ENCODE results near the gene DBNDD1.

DBNDD1 gene

DNA sequence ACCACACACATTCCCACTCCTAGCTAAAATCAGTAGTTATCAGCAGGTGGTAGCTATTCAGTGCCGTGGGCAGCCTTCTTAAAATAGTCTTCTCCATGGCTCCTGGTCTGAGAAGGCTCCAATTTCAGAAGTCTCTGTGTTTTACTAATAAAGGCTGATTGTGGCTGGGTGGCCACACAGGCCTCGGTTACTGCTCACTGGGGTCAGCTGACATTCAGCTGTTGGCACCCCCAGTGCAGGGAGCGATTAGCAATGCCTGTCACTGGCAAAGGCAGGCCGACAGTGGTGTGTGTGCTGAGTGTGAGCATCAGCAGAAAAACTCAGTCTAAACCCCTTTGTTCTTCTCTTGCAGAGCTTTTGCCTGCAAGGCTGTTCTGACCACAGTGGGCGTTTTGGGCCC is 16.6 kb upstream of the DBNDD1 start:
- no peak for DNase-seq (ENCODE audit: low read depth in 2 of 2)

DNA sequence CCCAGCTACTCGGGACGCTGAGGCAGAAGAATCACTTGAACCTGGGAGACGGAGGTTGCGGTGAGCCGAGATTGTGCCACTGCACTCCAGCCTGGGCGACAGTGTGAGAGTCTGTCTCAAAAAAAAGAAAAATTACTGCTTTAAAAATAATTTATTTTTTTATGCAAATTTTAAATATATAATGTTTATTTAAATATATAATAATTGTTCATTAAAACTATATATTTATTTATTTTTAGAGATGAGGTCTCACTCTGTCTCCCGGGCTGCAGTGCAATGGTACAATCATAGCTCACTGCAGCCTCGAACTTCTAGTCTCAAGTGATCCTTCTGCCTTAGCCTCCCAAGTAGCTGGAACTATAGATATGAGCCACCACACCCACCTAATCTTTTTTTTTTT is 15.2 kb upstream of the DBNDD1 start:
- no peak for DNase-seq (ENCODE audit: low read depth in 2 of 2)

DNA sequence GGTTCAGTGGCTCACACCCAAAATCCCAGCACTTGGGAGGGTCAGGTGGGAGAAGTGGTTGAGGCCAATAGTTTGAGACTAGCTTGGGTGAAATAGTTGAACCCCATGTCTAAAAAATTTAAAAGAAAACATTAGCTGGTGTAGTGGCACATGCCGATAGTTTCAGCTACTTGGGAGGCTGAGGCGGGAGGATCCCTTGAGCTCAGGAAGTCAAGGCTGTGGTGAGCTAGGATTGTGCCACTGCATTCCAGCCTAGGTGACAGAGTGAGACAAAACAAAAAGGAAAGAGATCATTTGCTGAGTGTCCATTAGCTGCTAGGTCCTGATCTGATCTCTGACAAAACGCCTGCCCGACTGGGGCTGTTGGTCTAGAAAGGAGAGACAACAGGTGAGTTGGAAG is 14.1 kb upstream of the DBNDD1 start:
- DNase-seq (ENCODE audit: low read depth in 2 of 2) = no peak

DNA sequence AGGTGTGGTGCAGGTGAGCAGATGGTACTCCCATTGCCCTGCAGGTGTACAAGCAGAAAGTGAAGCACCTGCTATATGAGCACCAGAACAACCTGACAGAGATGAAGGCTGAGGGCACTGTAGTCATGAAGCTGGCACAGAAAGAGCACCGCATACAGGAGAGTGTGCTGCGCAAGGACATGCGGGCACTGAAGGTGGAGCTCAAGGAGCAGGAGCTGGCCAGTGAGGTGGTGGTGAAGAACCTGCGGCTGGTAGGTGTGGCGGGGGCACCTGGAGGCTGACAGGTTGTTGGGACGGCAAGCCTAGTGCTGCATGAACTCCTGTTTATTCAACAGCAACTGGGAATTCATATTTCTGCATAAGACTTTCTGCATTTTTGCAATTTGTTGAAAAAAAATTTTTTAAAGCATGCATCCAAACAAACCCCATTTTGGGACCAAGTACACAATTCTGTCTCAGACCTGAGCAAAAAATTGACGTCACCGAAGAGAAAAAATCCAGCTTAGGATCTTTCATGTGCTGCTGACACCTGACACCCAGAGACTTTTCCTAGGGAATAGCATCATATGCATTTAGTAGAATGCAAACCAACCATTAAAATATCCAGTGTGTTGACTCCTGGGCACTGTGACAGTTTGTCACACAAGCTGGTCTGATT is 13.5 kb upstream of the DBNDD1 start:
- no peak for DNase-seq (ENCODE audit: low read depth in 2 of 2)

DNA sequence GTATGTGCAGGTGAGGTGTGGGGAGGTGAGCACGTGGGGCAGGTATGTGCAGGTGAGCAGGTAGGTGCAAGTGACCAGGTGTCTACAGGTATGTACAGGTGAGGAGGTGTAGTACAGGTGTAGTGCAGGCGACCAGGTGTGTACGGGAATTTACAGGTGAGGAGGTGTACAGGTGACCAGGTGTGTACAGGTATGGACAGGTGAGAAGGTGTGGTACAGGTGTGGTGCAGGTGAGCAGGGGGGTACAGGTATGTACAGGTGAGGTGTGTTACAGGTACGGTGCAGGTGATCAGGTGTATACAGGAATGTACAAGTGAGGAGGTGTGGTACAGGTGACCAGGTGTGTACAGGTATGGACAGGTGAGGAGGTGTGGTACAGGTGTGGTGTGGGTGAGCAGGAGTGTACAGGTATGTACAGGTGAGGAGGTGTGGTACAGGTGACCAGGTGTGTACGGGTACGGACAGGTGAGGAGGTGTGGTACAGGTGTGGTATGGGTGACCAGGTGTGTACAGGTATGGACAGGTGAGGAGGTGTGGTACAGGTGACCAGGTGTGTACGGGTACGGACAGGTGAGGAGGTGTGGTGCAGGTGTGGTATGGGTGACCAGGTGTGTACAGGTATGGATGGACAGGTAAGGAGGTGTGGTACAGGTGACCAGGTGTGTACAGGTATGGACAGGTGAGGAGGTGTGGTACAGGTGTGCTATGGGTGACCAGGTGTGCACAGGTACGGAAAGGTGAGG is 12.8 kb upstream of the DBNDD1 start:
- no peak for DNase-seq (ENCODE audit: low read depth in 2 of 2)

DNA sequence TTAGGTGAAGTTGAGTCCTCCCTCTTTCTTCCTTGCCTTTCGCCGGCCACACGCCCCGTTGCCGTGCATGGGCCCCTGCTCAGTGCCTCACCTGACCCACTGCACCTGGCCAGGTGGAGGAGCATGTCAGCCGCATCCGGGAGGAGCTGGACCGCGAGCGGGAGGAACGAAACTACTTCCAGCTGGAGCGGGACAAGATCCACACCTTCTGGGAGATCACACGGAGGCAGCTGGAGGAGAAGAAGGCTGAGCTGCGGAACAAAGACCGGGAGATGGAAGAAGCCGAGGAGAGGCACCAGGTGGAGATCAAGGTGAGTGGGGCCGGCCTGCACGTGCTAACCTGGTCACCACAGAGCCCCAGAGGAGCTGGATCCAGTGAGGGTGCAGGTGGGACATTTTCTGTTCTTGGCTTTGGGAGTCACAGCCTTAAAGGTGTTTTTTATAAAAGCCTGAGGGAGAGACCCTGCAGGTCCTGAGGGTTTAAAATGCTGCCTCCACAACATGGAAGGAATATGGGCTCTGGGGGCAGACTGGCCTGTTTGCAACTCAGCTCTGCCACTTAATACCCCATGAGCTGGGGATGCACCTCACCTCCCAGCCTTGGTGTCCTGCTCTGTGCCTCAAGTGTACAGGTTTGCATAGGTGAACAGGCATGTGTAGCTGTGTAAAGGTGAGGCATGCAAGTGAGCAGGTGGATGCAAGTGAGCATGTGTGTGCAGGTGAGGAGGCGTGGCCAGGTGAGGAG is 12.1 kb upstream of the DBNDD1 start:
- no peak for DNase-seq (ENCODE audit: low read depth in 2 of 2)

DNA sequence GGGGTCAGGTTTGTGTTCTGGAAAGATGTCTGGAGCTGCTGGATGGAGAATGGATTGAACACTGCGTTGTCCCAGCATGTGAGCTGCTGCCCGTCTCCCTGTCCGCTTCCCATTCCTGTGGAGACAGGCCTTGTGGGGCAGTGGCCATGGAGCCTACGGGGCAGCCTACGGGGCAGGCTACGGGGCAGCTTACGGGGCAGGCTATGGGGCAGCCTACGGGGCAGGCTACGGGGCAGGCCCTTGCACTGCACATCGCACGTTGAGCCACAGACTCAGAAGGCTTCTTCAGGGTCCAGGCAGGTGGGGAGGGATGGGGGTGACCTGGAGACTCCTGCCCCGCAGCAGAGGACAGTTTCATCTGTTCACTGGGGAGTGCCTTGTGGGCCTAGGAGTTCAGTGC is 9.7 kb upstream of the DBNDD1 start:
- no peak for DNase-seq (ENCODE audit: low read depth in 2 of 2)

DNA sequence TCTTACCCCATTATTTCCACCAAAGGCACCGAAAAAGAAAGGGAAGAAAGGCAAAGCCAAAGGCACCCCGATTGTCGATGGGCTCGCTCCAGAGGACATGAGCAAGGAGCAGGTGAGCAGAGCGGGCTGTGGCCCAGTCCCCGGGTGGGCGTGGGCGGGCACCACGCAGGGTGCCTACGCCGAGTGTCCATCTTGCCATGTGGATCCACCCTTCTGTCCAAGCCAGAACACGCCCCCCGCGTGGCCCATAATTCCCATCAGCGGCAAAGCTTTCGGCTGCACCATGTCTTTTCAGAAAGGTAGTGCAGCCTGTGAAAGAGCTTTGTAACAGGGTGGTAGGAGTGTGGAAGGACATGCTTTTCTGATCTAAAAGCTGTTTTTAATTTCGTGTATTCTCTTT is 8.4 kb upstream of the DBNDD1 start:
- DNase-seq (ENCODE audit: low read depth in 2 of 2) = no peak

DNA sequence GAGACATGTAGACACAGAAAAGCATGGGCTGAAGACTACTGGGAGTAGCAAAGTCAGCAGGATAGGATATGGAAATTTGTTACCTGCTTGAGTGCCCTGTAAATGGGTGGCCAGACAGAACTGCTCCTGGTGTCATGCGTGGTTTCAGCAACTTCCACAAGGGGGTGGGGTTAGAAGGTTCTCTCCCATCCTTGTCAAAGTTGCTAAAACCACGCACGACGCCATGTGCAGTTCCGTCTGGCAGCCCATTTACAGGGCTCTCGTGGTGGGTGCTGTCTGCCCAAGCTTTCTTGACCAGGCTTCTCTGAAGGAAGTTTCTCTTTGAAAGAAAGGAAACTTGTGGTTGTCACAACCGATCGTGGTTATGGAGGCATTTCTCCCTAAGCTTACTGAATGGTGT is 6.9 kb upstream of the DBNDD1 start:
- DNase-seq (ENCODE audit: low read depth in 2 of 2) = no peak

DNA sequence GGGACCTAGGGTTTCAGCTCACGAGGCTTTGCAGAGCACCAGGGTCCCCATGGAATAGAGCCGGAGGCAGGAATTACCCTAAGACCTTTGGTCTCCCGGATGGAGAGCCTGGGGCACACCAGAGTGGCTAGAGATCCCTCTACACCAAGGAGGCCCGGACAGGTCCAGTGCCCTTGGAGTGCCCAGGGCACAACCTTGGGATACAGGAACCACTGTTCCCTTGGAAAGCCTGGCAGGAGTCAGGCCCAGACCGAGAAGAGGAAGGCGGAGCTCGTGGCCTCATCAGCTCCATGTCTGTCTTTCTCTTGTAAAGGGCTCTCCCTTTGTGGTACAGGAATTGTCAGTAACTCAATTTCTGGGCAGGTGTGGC is 3.8 kb upstream of the DBNDD1 start:
- DNase-seq (ENCODE audit: low read depth in 2 of 2) = no peak

DNA sequence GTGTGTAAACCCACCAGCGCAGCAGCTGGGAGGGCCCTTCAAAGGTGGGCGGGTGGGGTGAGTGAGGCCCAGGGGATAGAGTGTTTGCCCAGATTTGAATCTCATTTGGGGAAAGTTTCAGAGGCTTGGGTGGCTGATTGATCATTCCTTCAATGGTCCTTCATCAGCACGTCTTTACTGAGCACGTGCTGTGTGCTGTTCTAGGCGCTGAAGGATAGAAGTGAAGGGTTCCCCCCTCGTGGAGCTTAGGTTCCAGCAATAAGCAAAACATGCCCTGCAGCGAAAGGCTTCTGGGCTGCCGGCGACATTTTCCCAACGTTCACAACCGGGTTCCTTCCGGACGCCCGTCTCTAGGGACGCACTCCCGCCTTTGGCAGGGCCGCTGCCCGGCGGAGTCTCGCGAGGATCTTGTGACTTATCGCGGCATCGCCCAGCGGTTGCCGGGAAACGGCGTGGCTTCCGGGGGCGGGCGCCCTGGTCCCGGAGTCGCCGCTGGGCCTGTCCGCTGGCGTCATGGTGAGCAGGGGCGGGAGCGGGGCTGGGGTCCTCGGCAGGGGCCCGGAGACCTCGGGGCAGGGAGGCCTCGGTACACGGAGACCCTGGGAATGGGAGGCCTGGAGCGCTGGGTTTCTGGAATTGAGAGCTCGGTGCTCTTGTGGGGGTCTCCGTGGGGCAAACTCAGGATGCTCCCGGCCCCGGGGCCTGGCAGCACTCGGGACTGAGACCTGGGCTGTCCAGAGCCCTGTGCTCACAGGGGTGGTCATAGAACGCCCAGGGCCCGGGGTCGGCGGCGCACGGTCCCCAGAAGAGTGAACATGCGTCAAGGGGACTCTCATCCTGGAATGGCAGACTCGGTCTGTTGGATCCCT is 3.2 kb upstream of the DBNDD1 start:
- peak; percentile 39 to 61 for DNase-seq (ENCODE audit: low read depth in 2 of 2)

DNA sequence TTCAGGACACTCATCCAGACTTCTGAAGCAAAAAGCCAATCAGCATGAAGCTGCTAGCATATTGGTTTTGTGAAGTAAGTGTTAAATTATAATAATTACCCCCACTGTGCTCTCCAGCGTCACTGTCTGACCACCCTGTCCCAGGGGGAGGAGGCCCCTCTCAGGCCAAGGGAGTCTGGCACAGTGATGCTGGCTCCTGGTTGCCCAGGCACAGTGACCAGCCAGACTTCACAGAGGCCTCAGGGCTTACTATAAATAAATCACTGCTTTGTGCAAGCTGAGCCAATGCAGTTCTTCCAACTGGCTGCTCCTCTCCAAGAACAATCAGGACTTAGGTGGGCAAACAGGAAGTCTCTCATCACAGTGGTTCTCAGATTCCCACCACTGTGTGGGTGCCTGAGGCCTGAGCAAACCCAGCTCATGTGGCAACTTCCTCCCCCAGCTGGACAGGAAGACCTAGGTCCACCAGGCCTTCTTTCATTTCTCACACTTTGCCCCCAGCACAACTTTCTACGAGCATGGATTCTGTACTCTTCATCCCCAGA is 1.7 kb upstream of the DBNDD1 start:
- DNase-seq (ENCODE audit: low read depth in 2 of 2) = no peak

DNA sequence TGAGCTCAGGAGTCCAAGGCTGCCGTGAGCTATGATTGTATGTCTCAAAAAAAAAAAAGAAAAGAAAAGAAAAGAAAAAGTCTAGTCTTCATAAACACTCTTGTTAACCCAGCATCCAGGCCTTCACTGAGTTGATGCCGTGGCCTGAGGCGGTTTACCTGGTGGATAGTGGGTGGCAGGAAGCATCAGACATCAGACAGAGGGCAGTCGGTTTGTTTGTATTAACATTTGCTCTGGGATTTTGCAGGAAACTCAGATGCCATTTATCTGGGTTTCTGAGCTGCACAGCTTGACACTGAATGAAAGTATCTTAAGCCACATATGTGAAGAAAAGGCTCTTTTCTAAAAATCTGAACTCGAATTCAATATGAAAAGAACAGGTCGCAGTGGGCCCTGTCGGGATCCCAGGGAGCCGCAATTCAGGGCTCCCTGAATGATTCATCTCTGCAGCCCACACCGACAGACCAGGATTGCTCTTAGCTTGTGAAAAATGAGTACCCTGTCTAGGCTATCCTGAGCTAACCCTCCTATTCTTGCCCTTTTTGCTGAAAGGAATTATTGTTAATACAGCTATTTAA is 1.1 kb upstream of the DBNDD1 start:
- DNase-seq (ENCODE audit: low read depth in 2 of 2) = no peak

DNA sequence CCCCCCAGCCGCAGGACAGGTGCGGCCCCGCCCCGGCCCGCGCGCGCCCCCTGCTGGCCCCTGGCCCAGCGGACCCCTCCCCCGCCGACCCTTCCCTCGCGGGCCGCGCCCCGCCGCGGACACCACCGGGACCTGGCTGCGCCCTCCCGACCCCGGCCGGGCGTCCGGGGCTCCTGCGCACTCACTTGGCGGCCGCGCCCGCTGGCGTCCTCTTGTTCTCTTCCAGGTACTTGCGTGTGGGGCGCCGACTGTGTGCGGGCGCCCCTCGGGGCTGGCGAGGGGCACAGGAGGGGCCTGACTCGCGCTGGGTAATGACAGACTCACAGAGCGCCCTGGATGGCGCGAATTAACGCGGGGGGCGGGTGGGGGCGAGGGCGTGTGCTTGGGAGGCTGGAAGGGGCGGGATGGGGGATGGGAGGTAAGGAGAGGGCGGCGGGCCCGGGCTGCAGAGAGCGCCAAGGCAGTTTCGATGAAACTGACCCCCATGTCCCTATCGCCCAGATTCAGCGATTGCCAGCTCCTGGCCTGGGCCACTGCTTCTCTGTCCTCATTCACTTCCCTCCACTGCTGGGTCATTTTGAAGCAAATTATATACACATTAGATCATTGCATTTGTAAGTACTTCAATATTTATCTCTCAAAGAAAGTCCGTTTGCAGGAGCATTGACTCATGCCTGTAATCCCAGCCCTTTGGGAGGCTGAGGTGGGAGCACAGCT is 445 bp upstream of the DBNDD1 start:
- peak in 1 of 2 donors; percentile 19 for DNase-seq (ENCODE audit: low read depth in 2 of 2)

DNA sequence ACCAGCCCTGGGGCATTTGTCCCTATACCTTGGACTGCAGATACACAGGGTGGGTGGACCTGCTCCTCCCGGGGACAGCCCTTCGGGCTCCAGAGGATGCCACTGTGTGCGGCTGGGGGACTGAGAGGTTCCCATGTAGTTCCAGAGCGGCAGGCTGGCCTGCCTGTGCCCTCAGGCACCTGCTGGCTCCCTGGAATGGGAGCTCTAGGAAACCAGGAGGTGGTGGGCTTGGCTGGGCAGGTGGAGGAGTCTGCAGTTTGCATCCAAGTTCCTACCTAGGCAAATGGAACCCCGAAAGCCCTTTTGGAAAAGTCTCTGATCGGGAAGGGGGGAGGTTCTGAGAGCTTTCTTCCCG is 982 bp downstream of the DBNDD1 start:
- DNase-seq (ENCODE audit: low read depth in 2 of 2) = no peak

DNA sequence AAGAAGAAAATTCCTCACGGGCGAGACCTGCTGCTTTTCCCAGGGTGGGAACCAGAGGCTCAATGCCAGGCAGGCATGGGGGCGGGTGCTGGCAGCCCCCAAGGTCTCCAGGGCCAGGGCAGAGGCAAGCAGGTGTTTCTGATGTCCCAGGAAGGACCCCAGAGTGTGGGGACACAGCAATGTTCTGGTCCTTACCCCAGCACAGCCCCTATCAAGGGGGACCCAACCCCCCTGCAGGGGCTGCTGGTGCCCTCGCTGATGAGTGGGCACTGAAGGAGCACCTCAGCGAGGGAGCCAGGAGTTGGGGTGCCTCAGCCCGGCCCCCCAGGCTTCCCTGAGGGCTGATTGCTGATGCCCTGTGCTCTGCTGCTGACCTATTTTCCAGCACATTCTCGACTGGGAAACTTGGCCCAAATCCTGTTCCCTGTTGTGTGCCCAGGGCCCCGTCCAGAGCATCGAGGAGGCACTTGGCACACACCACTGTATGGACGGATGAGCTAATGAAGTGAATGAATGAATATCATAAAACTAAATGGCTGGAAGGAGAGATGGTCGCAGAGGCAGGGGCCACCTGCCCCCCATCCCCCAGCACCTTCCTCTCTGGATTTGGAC is 2.8 kb downstream of the DBNDD1 start:
- no peak for DNase-seq (ENCODE audit: low read depth in 2 of 2)

DNA sequence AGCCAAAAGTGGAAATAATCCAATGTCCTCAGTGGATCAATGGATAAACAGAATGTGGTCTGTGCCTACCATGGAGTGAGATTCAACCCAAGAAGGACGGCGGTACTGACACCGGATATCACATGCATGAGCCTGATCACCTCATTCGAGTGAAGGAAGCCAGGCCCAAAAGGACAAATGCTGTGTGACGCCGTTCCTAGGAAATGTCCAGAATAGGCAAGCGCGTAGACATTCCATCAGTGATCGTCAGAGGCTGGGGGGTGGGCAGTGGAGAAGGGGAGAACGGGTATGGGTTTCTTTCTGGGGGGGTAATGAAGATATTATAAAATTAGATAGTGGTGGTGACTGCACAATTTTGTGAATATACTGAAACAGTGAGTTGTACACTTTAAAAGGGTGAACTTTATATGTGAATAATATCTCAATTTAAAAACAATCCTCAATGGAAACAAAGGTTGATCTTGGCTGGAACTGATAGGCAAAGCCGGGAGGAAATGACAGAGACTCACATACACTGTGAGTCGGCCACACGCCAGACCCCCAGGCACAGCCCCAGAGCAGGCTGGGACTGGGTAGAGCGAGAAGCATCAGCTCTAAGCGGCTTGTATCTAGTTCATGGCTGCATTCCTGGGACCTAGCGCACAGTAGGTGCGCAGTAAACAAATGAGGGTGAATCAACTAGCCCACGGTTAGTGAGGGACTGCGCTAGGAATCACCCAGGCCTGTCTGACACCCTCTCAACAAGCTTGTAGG is 3.5 kb downstream of the DBNDD1 start:
- no peak for DNase-seq (ENCODE audit: low read depth in 2 of 2)

DNA sequence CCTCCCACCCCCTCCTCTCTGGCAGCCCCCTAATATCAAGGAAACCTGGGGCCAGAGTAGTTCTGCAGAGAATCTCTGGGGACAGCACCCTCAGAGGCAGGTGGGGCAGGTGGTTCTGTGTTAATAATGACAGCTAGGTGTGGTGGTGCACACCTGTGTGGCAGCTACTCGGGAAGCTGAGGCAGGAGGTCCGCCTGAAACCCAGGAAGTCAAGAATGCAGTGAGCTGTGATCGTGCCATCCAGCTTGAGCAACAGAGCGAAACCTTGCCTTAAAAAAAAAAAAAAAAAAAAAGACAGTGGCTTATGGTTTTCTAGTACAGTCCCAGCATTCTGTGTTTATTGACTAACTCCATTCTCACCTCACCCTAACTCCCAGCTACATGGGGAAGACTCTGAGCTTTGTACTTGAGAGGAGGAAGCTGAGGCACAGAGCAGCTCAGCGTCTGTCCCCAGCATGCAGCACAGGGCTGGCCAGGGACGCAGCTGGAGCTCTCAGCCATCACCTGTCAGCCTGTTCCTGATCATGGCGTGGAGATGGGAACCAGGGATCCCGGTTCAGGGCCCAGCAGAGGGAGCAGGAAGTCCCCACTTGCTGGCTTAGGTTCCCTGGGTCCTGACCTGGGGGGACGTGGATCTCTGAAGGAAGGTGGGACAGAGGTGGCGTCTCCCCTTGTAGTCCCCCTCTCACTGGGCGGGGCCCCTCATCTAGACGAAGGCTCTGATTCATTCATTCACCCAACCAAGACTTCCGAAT is 6.1 kb downstream of the DBNDD1 start:
- no peak for DNase-seq (ENCODE audit: low read depth in 2 of 2)

DNA sequence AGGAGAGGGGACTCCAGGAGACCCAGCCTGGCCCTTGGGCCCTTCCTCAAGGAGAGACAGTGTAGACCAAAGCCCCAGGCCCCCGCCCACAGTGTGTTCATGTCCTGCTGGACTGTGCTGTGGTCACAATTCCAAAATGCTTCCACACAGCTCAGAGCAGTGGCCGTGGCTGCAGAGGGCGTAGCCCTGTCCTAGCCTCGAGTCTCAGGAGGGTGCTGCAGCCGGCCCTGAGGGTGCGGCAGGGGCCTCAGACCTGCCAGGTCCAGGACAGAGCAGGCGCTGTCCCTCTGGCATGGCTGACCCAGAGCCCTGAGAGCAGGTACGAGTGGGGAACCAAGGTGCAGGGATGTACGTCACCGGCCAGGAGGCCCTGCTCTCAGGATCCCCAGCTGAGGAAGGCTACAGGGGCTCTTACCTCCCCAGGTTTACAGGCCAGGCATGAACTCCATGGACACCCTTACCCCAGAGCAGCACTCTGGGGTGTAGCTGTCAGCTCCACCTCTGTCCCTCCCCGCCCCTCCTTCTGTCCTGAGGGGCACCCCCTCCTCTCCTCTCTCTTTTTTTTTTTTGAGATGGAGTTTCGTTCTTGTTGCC is 7.3 kb downstream of the DBNDD1 start:
- DNase-seq (ENCODE audit: low read depth in 2 of 2) = no peak
